Tibial nerve (tissue), 3 donors: ENCODE measurements around the gene MRNIP.

Experiments
- POLR2A ChIP-seq, 2 donors: fragments of 450-650 bp; IDR thresholded peaks; one replicate each; pipeline ENCODE4 v1.6.1; 2017; ENCODE audit warnings: antibody characterized with exemption in 2 of 2, mild to moderate bottlenecking in 2 of 2, moderate library complexity in 2 of 2
- TF ChIP-seq, protein P1 (sequence below), 5 experiments: fragments of 200-600 bp in 3 of 5; fragments of 450-650 bp in 2 of 5; sonication (generic) in 3 of 5; IDR thresholded peaks; one replicate each; pipeline ENCODE4 v1.5.1; 2016 to 2019; ENCODE audit warnings: antibody characterized with exemption in 5 of 5, mild to moderate bottlenecking in 3 of 5, moderate library complexity in 2 of 5

DNA sequence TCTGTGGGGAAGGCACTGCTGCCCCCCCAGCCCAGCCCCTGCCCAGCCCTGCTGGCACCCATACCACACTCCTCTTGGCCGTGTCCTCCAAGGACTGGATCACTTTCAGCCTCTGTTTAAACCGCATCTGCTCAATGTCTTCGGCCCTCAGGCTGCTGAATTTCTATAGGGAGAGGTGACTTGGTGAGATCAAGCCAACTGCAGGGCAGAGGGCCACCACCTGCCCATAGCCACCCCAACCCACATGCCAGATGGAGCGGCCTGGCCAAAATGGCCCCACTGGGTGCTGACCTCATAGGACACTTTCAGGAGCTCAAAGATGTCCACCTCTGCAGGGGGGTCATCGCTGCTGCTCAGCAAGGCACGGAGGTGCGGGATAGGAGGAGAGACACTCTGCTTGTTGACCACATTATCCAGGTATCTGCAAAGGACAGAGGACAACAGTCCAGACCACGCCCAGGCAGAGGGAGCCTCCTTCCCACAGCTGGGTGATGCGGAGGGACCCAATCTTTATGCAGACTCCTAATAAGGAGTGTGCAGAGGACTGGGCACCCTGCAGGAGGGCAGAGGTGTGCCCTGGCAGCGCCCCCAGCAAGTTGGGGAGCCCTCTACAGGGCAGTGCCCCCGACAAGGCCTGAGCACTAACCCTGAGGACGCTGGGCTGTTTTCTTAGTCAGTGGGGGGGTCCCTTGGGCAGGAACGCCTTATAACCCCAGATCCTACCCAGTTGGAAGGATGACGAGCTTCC is 14.4 kb upstream of the MRNIP start:
- TF ChIP-seq, protein P1, sequence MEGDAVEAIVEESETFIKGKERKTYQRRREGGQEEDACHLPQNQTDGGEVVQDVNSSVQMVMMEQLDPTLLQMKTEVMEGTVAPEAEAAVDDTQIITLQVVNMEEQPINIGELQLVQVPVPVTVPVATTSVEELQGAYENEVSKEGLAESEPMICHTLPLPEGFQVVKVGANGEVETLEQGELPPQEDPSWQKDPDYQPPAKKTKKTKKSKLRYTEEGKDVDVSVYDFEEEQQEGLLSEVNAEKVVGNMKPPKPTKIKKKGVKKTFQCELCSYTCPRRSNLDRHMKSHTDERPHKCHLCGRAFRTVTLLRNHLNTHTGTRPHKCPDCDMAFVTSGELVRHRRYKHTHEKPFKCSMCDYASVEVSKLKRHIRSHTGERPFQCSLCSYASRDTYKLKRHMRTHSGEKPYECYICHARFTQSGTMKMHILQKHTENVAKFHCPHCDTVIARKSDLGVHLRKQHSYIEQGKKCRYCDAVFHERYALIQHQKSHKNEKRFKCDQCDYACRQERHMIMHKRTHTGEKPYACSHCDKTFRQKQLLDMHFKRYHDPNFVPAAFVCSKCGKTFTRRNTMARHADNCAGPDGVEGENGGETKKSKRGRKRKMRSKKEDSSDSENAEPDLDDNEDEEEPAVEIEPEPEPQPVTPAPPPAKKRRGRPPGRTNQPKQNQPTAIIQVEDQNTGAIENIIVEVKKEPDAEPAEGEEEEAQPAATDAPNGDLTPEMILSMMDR (IDR thresholded peaks at IDR 0.05) = no peak
- TF ChIP-seq POLR2A (IDR thresholded peaks at IDR 0.05) = no peak
